Measurements from ENCODE around the gene ESYT2.

ESYT2 gene

GRCh38 chr7:158731761-158732160 lies 97.5 kb downstream of the ESYT2 start:
- Histone ChIP-seq H3K79me2 (ENCODE audit: control insufficient read depth, insufficient read depth, low read length, unreplicated experiment) (no peaks in the 10 kb centered on the region), H3K27ac (ENCODE audit: low read depth, low read length) (no peak overlapping the region), H2AFZ (ENCODE audit: low read length, unreplicated experiment) (no peak overlapping the region), H3K4me3 (ENCODE audit: low read depth, low read length) (no peak overlapping the region), H3K36me3 (ENCODE audit: insufficient read depth, low read length) (peaks cover 31% of the 10 kb centered on the region), H3K4me1 (ENCODE audit: control insufficient read depth, insufficient read depth, low read length, unreplicated experiment) (no peaks in the 10 kb centered on the region), H3K27me3 (ENCODE audit: insufficient read depth, low read length) (no peaks in the 10 kb centered on the region)

DNA sequence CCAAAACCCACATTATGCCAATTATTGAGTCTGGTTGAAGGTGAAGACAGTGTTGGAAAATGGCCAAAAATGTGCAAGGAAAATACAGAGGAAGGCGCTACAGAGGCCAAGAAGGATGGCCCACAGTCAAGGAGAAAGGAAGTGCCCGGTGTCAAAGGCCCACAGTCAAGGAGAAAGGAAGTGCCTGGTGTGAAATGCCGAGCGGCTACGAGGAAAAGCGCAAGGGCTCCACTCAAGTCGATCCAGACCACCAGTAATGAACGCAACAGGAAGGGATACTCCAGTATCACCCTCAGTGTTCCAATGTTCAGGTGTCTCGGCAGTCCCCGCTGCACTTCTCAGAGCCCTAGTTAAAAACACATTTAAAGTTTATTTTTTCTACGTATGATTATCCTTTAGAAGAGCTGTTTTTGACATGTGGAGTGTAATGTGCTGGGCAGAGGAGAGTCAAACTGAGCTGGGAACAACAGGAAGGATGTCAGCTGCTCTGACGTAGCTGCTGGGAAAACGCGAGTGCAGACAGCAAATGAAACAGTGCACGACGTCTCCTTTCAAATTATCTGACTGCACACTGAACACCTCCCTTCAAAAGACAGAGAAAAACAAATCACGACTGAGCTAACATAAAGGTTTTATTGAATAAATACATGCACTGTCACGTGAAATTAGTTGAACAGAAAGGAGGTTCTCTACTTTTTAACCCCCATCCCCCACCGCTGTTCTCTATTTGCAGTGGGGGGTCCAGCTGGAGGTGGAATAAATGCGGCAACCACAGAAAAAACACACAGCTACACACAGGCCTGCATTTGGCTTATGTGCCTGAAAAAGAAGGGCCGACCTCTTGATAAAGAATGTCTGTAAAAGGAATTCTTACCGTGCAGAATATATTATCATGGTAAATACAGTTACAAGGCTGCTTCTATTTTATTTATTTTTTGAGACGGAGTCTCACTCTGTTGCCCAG lies 98.6 kb downstream of the ESYT2 start:
- Histone ChIP-seq H2AFZ (ENCODE audit: low read length, unreplicated experiment) (no peak overlapping the region), H3K27ac (ENCODE audit: low read depth, low read length) (no peak overlapping the region), H3K27me3 (ENCODE audit: insufficient read depth, low read length) (no peaks in the 10 kb centered on the region), H3K4me3 (ENCODE audit: low read depth, low read length) (no peak overlapping the region), H3K36me3 (ENCODE audit: insufficient read depth, low read length) (peaks cover 23% of the 10 kb centered on the region), H3K4me1 (ENCODE audit: control insufficient read depth, insufficient read depth, low read length, unreplicated experiment) (no peaks in the 10 kb centered on the region), H3K79me2 (ENCODE audit: control insufficient read depth, insufficient read depth, low read length, unreplicated experiment) (no peaks in the 10 kb centered on the region)

DNA sequence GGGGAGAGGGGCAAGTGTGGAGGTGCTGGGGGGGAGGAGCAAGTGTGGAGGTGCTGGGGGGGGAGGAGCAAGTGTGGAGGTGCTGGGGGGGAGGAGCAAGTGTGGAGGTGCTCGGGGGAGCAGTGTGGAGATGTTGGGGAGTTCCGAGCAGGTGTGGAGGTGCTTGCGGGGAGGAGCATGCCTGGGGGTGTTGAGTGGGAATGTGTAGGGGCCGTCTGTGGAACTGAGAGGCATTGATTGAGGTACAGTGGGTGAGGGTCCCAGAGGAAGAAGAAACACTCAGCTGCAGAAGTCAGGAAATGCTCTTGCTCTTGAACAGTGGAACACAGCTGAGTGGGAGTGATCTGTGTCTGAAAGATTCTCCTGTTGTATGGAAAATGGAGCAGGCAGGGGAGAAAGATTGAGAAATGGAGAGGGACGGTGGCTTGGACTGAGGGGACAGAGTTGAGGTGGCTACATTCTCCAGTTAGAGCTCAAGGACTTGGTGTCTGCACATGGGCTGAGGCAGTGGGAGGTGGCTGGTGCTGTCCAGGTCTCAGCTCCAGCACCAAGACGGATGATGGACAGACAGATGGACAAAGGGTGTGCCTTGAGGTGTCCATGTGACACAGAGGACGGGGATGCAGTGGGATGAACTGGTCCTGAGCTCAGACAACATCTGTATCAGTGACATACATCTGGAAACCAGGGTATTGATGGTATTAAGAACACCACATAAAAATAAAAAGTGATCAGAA lies 99.5 kb downstream of the ESYT2 start:
- Histone ChIP-seq H3K36me3 (ENCODE audit: insufficient read depth, low read length) (peaks cover 17% of the 10 kb centered on the region), H3K27me3 (ENCODE audit: insufficient read depth, low read length) (no peaks in the 10 kb centered on the region), H3K79me2 (ENCODE audit: control insufficient read depth, insufficient read depth, low read length, unreplicated experiment) (no peaks in the 10 kb centered on the region), H2AFZ (ENCODE audit: low read length, unreplicated experiment) (no peak overlapping the region), H3K27ac (ENCODE audit: low read depth, low read length) (no peak overlapping the region), H3K4me1 (ENCODE audit: control insufficient read depth, insufficient read depth, low read length, unreplicated experiment) (no peaks in the 10 kb centered on the region), H3K4me3 (ENCODE audit: low read depth, low read length) (no peak overlapping the region)

DNA sequence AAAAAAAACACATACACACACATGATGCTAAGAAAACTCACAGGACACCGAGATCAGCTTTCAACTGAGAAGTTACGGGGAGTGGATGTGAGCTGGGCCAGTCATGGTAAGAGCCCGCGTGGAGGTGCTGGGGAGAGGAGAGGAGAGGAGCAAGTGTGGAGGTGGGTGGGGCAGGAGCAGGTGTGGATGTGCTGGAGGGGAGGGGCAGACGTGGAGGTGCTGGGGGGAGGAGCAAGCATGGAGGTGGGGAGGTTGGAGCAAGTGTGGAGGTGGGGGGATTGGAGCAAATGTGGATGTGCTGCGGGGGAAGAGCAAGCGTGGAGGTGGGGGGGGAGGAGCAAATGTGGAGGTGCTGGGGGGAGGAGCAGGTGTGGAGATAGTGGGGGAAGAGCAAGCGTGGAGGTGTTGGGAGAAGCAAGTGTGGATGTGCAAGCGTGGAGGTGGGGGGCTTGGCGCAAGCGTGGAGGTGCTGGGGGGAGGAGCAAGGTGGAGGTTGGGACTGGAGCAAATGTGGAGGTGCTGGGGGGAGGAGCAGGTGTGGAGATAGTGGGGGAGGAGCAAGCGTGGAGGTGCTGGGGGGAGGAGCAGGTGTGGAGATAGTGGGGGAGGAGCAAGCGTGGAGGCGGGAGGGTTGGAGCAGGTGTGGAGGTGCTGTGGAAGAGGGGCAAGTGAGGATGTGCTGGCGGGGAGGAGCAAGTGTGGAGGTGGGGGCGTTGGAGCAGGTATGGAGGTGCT lies 100.2 kb downstream of the ESYT2 start:
- Histone ChIP-seq H3K27me3 (ENCODE audit: insufficient read depth, low read length) (no peaks in the 10 kb centered on the region), H2AFZ (ENCODE audit: low read length, unreplicated experiment) (no peak overlapping the region), H3K27ac (ENCODE audit: low read depth, low read length) (no peak overlapping the region), H3K79me2 (ENCODE audit: control insufficient read depth, insufficient read depth, low read length, unreplicated experiment) (no peaks in the 10 kb centered on the region), H3K4me1 (ENCODE audit: control insufficient read depth, insufficient read depth, low read length, unreplicated experiment) (no peaks in the 10 kb centered on the region), H3K36me3 (ENCODE audit: insufficient read depth, low read length) (peaks cover 10% of the 10 kb centered on the region), H3K4me3 (ENCODE audit: low read depth, low read length) (no peak overlapping the region)

DNA sequence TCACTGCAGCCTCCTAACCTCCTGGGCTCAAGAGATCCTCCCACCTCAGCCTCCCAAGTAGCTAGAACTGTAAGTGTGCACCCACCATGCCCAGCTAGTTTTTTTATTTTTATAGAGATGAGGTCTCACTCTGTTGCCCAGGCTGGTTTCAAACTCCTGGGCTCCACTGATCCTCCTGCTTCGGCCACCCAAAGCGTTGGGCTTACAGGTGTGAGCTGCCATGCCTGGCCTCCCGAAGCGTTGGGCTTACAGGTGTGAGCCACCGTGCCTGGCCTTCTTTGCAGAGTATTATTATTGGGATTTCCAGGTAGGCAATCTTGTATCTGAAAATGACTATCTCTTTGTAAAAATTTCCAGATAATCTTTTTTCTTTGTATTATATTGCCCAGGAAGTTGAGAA lies 101.6 kb downstream of the ESYT2 start:
- no peak overlapping the region for H2AFZ ChIP-seq (ENCODE audit: low read length, unreplicated experiment)
- H3K27me3 ChIP-seq (ENCODE audit: insufficient read depth, low read length) = no peaks in the 10 kb centered on the region
- H3K4me3 ChIP-seq (ENCODE audit: low read depth, low read length) = no peak overlapping the region
- no peak overlapping the region for H3K27ac ChIP-seq (ENCODE audit: low read depth, low read length)
- H3K36me3 ChIP-seq (ENCODE audit: insufficient read depth, low read length) = peaks cover 6% of the 10 kb centered on the region; the same call in 1 of the 2 replicates
- no peaks in the 10 kb centered on the region for H3K4me1 ChIP-seq (ENCODE audit: control insufficient read depth, insufficient read depth, low read length, unreplicated experiment)
- no peaks in the 10 kb centered on the region for H3K79me2 ChIP-seq (ENCODE audit: control insufficient read depth, insufficient read depth, low read length, unreplicated experiment)

GRCh38 chr7:158726277-158726807 lies 103.0 kb downstream of the ESYT2 start:
- Histone ChIP-seq H3K4me3 (ENCODE audit: low read depth, low read length) (no peak overlapping the region), H3K27me3 (ENCODE audit: insufficient read depth, low read length) (no peaks in the 10 kb centered on the region), H2AFZ (ENCODE audit: low read length, unreplicated experiment) (no peak overlapping the region), H3K36me3 (ENCODE audit: insufficient read depth, low read length) (peaks cover 6% of the 10 kb centered on the region; the same call in 1 of the 2 replicates), H3K27ac (ENCODE audit: low read depth, low read length) (no peak overlapping the region), H3K79me2 (ENCODE audit: control insufficient read depth, insufficient read depth, low read length, unreplicated experiment) (no peaks in the 10 kb centered on the region), H3K4me1 (ENCODE audit: control insufficient read depth, insufficient read depth, low read length, unreplicated experiment) (no peaks in the 10 kb centered on the region)

GRCh38 chr7:158725506-158725800 lies 103.9 kb downstream of the ESYT2 start:
- Histone ChIP-seq H3K4me1 (ENCODE audit: control insufficient read depth, insufficient read depth, low read length, unreplicated experiment) (no peaks in the 10 kb centered on the region), H3K4me3 (ENCODE audit: low read depth, low read length) (no peak overlapping the region), H3K27me3 (ENCODE audit: insufficient read depth, low read length) (no peaks in the 10 kb centered on the region), H3K27ac (ENCODE audit: low read depth, low read length) (no peak overlapping the region), H2AFZ (ENCODE audit: low read length, unreplicated experiment) (no peak overlapping the region), H3K36me3 (ENCODE audit: insufficient read depth, low read length) (0 out of 2 replicates have a peak, but pooled peaks cover under 1% of the 10 kb centered on the region), H3K79me2 (ENCODE audit: control insufficient read depth, insufficient read depth, low read length, unreplicated experiment) (no peaks in the 10 kb centered on the region)

DNA sequence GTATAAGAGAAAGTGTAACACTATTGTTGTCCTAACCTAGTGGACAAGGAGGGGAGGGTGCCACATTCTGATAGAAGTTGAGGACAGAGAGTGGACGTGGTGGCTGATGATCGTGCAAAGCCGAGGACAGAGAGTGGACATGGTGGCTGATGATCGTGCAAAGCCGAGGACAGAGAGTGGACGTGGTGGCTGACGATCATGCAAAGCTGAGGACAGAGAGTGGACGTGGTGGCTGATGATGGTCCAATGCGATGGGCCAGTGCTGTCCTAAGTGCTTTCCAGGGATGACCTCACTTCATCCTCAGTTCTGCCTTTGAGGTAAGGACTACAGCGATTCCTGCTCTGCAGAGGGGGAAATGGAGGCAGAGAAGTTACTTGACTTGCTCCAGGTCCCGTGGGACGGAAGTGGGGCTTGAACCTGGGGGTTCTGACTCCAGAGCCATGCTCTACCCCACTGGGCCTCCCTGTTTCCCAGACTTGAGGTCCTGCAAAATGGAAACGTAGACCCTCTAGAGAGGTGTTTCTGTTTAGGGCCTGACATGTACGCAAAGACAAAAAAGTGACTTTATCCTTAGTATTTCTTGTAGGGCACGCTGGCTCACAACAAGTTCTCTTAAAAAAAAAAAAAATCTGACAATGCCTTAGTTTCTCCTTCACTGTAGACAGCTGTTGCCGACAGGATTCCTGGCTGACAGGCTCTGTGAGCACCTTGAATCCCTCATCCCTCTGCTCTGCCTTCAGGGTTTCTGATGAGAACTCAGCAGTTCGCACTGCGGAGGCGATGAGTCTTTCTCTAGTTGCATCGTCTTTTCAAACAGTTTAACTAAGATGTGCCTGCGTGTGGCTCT lies 104.4 kb downstream of the ESYT2 start:
- H3K36me3 ChIP-seq (ENCODE audit: insufficient read depth, low read length) = no peaks in the 10 kb centered on the region
- no peak overlapping the region for H2AFZ ChIP-seq (ENCODE audit: low read length, unreplicated experiment)
- no peak overlapping the region for H3K4me3 ChIP-seq (ENCODE audit: low read depth, low read length)
- no peaks in the 10 kb centered on the region for H3K27me3 ChIP-seq (ENCODE audit: insufficient read depth, low read length)
- no peak overlapping the region for H3K27ac ChIP-seq (ENCODE audit: low read depth, low read length)
- no peaks in the 10 kb centered on the region for H3K4me1 ChIP-seq (ENCODE audit: control insufficient read depth, insufficient read depth, low read length, unreplicated experiment)
- H3K79me2 ChIP-seq (ENCODE audit: control insufficient read depth, insufficient read depth, low read length, unreplicated experiment) = no peaks in the 10 kb centered on the region

GRCh38 chr7:158723714-158724385 lies 105.5 kb downstream of the ESYT2 start:
- Histone ChIP-seq H3K4me3 (ENCODE audit: low read depth, low read length) (no peak overlapping the region), H3K27me3 (ENCODE audit: insufficient read depth, low read length) (peaks cover 7% of the 10 kb centered on the region; the same call in 1 of the 2 replicates), H3K4me1 (ENCODE audit: control insufficient read depth, insufficient read depth, low read length, unreplicated experiment) (no peaks in the 10 kb centered on the region), H2AFZ (ENCODE audit: low read length, unreplicated experiment) (no peak overlapping the region), H3K27ac (ENCODE audit: low read depth, low read length) (no peak overlapping the region), H3K36me3 (ENCODE audit: insufficient read depth, low read length) (no peaks in the 10 kb centered on the region), H3K79me2 (ENCODE audit: control insufficient read depth, insufficient read depth, low read length, unreplicated experiment) (no peaks in the 10 kb centered on the region)

All from ACC112 (cell line).